HG02970 (cell line): ENCODE results near the gene DISC1.
"Not testable (repeated sequence)": the region's sequence is repeated elsewhere in the genome, so short reads cannot be mapped to it uniquely, and the experiment has no call there.

ENCODE experiments used
- ATAC-seq: cut with Tn5 transposase; IDR thresholded peaks from one replicate; pipeline ENCODE4 v1.9.1; 2021; ENCODE audit warnings: mild to moderate bottlenecking, moderate library complexity, moderate number of reproducible peaks; ENCODE audit not compliant: unreplicated experiment, low FRiP score

Gene DISC1

GRCh38 chr1:231605149-231606100, 21.2 kb upstream of the DISC1 start:
- no peak for ATAC-seq

- no peak for ATAC-seq
Observed at GRCh38 chr1:231606712-231607111, 19.9 kb upstream of the DISC1 start.

DNA sequence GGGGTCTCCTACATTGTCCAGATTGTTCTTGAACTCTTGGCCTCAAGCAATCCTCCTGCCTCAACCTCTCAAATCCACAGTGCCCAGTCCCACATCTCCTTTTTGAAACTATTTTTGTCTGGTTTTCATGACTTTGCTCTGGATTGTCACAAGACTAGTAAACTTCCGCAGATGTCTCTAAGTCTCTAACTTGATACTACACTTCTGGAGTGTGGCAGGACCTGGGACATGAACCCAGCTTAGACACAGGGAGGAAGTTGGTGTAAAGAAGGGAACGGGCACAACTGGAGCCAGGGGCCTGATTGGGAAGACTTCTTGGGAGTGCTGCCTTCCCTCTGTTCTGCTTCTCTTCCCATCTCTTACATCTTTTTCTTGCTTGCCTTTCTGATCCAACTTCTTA, 16.2 kb upstream of the DISC1 start:
- ATAC-seq, result no peak

GRCh38 chr1:231611111-231611510, 15.5 kb upstream of the DISC1 start:
- no peak for ATAC-seq

DNA sequence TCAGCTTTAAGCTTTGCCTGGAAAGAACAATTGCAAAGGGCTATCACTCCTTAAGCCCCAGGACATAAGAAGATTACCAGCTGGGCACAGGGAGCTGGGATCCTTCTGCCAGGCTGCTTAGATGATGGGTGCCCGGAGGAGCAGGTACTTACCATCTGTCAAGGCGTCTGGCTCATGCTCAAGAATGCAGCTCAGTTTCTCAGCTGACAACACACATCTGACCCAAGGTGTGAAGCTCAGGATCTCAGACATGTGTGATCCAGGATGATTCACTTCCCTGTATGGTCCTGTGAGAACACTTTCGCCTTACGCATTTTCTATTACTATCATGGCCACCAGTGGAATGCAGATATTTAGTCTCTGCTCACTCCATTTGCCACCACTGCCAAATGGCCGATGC, 14.7 kb upstream of the DISC1 start:
- ATAC-seq, result no peak

GRCh38 chr1:231612393-231613089, 14.0 kb upstream of the DISC1 start:
- ATAC-seq, result peak; percentile 93

- ATAC-seq, result no peak
Observed at GRCh38 chr1:231613419-231614349, 12.9 kb upstream of the DISC1 start.

- no peak for ATAC-seq
Observed at GRCh38 chr1:231616667-231617066, 9.9 kb upstream of the DISC1 start.

GRCh38 chr1:231618609-231619256, 7.9 kb upstream of the DISC1 start:
- no peak for ATAC-seq

DNA sequence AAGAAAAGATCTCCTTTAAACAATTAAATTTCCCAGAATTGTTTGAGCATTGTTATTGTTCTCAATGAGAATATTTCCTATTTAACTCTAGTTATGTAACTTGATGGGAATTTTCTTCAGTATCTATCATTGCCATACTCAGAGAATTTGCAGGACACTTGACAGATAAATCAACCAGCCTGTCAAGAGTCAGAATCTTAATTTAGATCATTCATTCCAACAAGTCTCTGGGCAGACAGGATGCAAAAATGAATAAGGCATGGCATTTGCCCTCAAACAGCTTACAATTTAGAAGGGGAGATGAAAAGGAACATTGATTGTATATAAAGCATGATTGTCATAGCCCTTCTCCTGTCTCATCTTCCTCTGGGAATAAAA, 7.3 kb upstream of the DISC1 start:
- ATAC-seq, result no peak

DNA sequence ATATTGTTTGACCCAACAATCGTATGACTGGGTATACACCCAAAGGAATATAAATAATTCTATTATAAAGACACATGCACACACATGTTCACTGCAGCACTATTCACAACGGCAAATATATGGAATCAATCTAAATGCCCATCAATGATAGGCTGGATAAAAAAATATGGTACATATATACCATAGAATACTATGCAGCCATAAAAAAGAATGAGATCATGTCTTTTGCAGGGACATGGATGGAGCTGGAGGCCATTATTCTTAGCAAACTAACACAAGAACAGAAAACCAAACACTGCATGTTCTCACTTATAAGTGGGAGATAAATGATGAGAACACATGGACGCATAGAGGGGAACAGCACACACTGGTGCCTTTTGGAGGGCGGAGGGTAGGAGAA, 1.5 kb upstream of the DISC1 start:
- not testable (repeated sequence) for ATAC-seq

DNA sequence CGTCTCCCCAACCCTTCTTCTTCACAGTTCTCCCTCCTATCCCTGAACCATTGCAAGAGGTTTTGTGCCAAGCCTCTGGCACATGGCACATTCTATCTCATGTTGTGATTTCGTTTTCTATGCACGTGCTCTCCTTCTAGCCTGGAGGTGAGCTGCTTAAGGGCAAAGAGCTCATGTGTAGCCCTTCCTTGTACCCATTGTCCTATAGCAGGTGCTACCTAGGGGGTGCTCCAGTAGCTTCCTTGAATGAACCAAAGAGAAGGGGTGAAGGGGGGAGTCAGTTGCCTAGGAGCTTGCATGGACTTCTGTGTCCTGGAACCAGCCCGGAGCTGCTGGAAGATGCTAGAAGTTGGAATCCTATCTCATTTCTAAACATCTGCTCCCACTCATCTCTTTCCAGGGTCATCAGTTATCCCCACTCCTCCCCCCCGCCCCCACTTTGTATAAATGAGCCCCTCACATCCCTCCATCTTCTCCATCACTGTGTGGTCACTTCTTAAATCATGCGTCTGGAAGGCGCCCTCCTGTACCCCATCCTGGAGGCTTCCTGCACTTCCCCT, 535 bp upstream of the DISC1 start:
- no peak for ATAC-seq

DNA sequence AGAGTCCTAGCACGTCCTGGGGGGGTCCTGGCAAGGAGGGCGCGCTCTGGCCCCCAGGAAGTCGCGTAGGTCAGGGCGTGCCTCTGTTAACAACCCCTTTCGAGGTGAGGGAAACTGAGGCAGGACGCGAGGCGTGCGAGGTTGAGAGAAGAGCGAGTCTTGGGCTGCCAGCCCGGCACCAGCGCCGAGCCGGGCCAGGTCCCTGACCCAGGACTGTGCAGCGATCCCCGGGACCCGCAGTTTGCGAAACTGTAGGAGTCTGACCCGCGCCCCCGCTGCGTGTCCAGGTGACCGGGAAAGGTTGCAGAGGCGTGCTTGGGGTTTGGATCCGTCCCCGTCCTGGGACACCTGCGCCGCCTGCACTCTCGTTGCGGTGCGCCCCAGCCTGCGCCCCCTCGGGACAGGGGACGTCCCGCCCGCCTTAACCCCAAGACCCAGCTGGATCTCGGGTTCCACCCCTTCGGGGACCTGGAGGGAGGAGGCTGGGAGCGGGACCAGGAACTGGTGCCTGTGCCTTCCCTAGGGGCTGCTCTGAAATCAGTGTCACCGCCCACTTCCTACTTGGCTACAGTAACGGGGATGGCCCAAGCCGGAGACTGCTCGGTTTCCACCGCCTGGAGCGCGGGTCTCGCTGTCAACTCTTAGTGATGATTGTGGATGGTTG, 493 bp downstream of the DISC1 start:
- no peak for ATAC-seq

- no peak for ATAC-seq
Observed at GRCh38 chr1:231628207-231628876, 1.8 kb downstream of the DISC1 start.

- ATAC-seq, result no peak
Observed at GRCh38 chr1:231629132-231629531, 2.5 kb downstream of the DISC1 start.

DNA sequence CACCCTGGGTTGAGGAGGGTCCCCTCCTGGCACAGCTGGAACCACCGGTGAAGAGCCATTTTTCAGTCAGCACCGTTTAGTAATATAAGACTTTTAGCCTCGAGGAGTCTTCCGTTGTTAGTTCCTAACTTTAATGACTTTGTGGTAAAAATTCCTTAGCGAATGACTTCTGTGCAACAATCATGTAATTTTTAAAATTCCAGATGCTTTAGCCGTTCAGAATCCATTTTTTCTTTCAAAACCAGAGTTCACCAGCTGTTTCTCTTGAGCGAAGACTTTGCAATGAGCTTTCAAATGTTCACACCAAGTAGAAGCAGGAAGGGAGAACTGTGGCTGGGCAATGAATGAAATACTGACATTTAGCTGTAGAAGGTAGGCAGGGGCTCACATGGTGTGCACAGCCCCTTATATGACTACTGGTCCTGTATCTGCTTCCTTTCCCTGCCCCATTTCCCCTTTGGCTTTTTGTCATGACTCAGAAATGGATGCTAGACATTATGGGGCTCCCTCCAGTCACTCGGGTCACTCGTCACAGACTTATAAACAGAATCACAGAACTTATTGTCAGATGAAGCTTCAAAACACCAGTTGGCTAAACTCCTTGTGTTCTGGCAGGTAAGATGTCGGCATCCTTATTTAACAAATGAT, 4.1 kb downstream of the DISC1 start:
- ATAC-seq, result no peak

DNA sequence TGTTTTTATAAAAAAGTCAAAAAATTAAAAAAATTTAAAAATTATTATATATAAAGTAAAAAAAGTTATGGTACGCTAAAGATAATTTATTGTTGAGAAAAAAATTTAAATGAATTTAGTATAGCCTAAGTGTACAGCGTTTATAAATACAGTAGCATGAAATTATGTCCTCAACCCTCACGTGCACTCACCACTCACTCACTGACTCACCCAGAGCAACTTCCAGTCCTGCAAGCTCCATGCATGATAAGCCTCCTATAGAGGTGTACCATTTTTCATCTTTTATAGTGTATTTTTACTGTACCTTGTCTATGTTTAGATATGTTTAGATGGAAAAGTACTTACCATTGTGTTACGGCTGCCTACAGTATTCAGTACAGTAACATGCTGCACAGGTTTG, 5.1 kb downstream of the DISC1 start:
- no peak for ATAC-seq

DNA sequence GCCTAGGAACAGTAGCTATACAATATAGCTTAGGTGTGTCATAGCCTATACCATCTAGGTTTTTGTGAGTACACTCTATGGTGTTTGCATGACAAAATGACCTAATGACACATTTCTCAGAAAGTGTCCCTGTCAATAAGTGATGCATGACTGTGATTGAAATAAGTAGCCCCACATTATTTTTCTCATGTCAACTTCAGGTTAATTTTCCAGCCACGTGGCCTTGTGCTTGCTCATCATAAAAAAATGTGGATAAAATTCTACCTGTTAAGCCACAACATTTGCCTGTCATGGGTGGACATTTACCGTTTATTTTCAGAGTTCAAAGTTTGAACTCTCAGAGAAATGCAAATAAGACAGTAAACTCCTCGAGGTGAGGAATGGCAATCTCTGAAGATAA, 5.5 kb downstream of the DISC1 start:
- no peak for ATAC-seq
